Hepatocyte (in vitro differentiated cells): ENCODE measurements around the gene ITGAE.
"Not testable (repeated sequence)": the region's sequence is repeated elsewhere in the genome, so short reads cannot be mapped to it uniquely, and the experiment has no call there.

Experiments
- CTCF ChIP-seq: fragments of 200-600 bp; sonication (generic); IDR thresholded peaks from 2 replicates; pipeline ENCODE4 v1.5.1; 2016; ENCODE audit warnings: antibody characterized with exemption, mild to moderate bottlenecking; ENCODE audit not compliant: poor library complexity
- EZH2 ChIP-seq: fragments of 200-600 bp; sonication (generic); IDR thresholded peaks from 2 replicates; pipeline ENCODE4 v1.6.1; 2016; ENCODE audit warnings: antibody characterized with exemption, mild to moderate bottlenecking, borderline replicate concordance

- TF ChIP-seq CTCF, EZH2: not testable (repeated sequence)
Observed at GRCh38 chr17:3785323-3785722, 15.7 kb downstream of the ITGAE start.
